ENCODE results near the gene PKNOX2.

Gene PKNOX2

GRCh38 chr11:125282596-125282914, 118.0 kb downstream of the PKNOX2 start:
- H3K9me3 ChIP-seq (ENCODE audit: control insufficient read depth, low read depth, low read length), result no peaks in the 10 kb centered on the region
- H3K27ac ChIP-seq (ENCODE audit: low read length), result no peak overlapping the region
- no peak overlapping the region for H3K9ac ChIP-seq (ENCODE audit: low read length)
- H3K4me3 ChIP-seq (ENCODE audit: low read length), result no peak overlapping the region
- no peaks in the 10 kb centered on the region for H3K27me3 ChIP-seq (ENCODE audit: control insufficient read depth, insufficient read depth, low read length)
- H3K4me1 ChIP-seq (ENCODE audit: control insufficient read depth, low read depth, low read length), result peaks cover 3% of the 10 kb centered on the region
- H3K36me3 ChIP-seq (ENCODE audit: control insufficient read depth, low read depth, low read length), result no peaks in the 10 kb centered on the region

DNA sequence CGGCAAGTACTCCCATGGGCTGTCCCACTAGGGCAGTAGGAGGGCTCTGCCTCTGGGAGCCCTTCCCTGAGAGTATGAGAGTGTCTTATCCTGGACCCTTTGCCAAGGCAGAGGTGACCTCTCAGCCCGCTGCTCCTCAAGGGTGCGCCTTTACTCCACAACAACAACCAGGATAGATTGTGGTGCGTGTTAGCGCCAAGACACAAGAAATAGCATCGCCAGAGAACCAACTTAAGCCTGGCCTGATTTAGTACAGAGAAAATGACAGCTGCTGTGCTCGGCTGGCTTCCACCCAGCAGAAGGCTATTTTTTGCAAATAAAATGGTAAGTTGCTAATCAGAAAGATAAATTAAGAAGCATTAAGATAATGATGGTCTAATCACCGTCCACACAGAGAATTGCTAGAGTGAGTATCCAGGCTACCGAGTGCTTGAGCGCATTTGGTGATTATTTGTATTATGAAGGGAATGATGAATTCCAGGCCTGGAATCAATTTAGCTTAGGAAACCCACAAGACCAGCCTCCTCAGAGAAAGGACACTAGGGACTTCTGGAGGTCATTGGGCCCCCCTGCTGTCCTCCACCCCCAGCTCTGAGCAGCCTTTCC, 119.8 kb downstream of the PKNOX2 start:
- Histone ChIP-seq H3K27ac (ENCODE audit: low read length) (no peak overlapping the region), H3K9me3 (ENCODE audit: control insufficient read depth, low read depth, low read length) (no peaks in the 10 kb centered on the region), H3K36me3 (ENCODE audit: control insufficient read depth, low read depth, low read length) (no peaks in the 10 kb centered on the region), H3K4me3 (ENCODE audit: low read length) (no peak overlapping the region), H3K27me3 (ENCODE audit: control insufficient read depth, insufficient read depth, low read length) (no peaks in the 10 kb centered on the region), H3K4me1 (ENCODE audit: control insufficient read depth, low read depth, low read length) (peaks cover 7% of the 10 kb centered on the region), H3K9ac (ENCODE audit: low read length) (no peak overlapping the region)

DNA sequence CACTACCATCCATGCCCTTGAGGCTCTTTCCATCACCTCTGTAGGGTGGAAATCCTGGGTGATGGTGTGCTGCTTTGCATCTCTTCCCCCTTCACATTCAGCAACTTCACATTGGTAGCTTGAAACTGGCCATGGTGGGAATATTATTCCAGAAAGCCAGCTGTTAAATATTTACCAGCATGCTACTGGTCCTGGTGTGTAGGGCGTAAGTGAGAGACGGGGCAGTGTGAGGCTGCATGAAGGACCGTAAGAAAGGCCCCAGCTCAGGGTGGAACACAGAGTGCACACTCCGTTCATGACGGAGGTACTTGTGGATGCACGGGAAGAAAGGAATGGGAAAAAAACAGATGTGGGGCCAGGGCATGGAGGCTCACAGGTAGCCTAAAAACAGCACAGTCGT, 121.3 kb downstream of the PKNOX2 start:
- Histone ChIP-seq H3K9me3 (ENCODE audit: control insufficient read depth, low read depth, low read length) (no peaks in the 10 kb centered on the region), H3K4me3 (ENCODE audit: low read length) (no peak overlapping the region), H3K36me3 (ENCODE audit: control insufficient read depth, low read depth, low read length) (no peaks in the 10 kb centered on the region), H3K27ac (ENCODE audit: low read length) (no peak overlapping the region), H3K4me1 (ENCODE audit: control insufficient read depth, low read depth, low read length) (peaks cover 7% of the 10 kb centered on the region), H3K27me3 (ENCODE audit: control insufficient read depth, insufficient read depth, low read length) (no peaks in the 10 kb centered on the region), H3K9ac (ENCODE audit: low read length) (no peak overlapping the region)

GRCh38 chr11:125286486-125286885, 121.9 kb downstream of the PKNOX2 start:
- Histone ChIP-seq H3K27me3 (ENCODE audit: control insufficient read depth, insufficient read depth, low read length) (no peaks in the 10 kb centered on the region), H3K27ac (ENCODE audit: low read length) (no peak overlapping the region), H3K4me3 (ENCODE audit: low read length) (no peak overlapping the region), H3K36me3 (ENCODE audit: control insufficient read depth, low read depth, low read length) (no peaks in the 10 kb centered on the region), H3K9me3 (ENCODE audit: control insufficient read depth, low read depth, low read length) (no peaks in the 10 kb centered on the region), H3K9ac (ENCODE audit: low read length) (no peak overlapping the region), H3K4me1 (ENCODE audit: control insufficient read depth, low read depth, low read length) (peaks cover 7% of the 10 kb centered on the region)

GRCh38 chr11:125287491-125288210, 123.1 kb downstream of the PKNOX2 start:
- H3K4me1 ChIP-seq (ENCODE audit: control insufficient read depth, low read depth, low read length), result peaks cover 7% of the 10 kb centered on the region
- no peaks in the 10 kb centered on the region for H3K27me3 ChIP-seq (ENCODE audit: control insufficient read depth, insufficient read depth, low read length)
- no peaks in the 10 kb centered on the region for H3K36me3 ChIP-seq (ENCODE audit: control insufficient read depth, low read depth, low read length)
- H3K27ac ChIP-seq (ENCODE audit: low read length), result no peak overlapping the region
- no peak overlapping the region for H3K4me3 ChIP-seq (ENCODE audit: low read length)
- no peaks in the 10 kb centered on the region for H3K9me3 ChIP-seq (ENCODE audit: control insufficient read depth, low read depth, low read length)
- H3K9ac ChIP-seq (ENCODE audit: low read length), result no peak overlapping the region

DNA sequence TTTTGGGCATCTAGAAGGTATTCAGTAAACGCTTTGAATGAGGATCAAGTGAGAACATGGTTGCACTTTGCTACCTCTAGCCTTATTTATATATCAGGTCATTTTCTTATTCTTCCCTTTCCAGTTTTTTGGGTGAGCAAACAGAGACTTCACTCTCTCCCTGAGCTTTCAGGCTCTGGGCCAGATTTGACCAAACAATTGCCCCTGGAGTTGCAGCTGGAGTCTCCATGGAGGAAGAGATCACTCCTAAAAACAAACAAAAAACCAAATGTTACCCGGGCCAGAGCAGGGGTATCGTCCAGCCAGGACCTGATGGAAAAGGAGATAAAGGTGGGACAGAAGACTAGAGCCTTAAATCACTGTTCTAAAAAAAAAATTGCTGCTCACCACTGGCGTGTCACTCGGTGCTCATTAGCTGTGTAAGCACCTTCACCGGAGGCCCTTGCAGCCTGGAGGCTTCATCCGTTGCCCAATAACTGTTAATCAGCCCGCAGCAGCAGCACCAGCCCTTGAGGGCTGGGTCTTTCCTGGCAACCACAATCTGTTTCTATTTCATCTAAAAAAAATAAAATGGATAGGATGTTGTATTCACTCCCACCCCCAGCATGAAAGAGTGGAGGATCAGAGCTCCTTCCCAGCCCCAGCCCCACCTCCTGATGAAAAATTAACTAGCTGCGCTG, 125.0 kb downstream of the PKNOX2 start:
- Histone ChIP-seq H3K4me1 (ENCODE audit: control insufficient read depth, low read depth, low read length) (peaks cover 7% of the 10 kb centered on the region), H3K9ac (ENCODE audit: low read length) (no peak overlapping the region), H3K27ac (ENCODE audit: low read length) (no peak overlapping the region), H3K27me3 (ENCODE audit: control insufficient read depth, insufficient read depth, low read length) (no peaks in the 10 kb centered on the region), H3K4me3 (ENCODE audit: low read length) (no peak overlapping the region), H3K9me3 (ENCODE audit: control insufficient read depth, low read depth, low read length) (no peaks in the 10 kb centered on the region), H3K36me3 (ENCODE audit: control insufficient read depth, low read depth, low read length) (no peaks in the 10 kb centered on the region)

GRCh38 chr11:125290263-125290662, 125.7 kb downstream of the PKNOX2 start:
- Histone ChIP-seq H3K27ac (ENCODE audit: low read length) (no peak overlapping the region), H3K9me3 (ENCODE audit: control insufficient read depth, low read depth, low read length) (no peaks in the 10 kb centered on the region), H3K36me3 (ENCODE audit: control insufficient read depth, low read depth, low read length) (no peaks in the 10 kb centered on the region), H3K4me3 (ENCODE audit: low read length) (no peak overlapping the region), H3K9ac (ENCODE audit: low read length) (no peak overlapping the region), H3K27me3 (ENCODE audit: control insufficient read depth, insufficient read depth, low read length) (no peaks in the 10 kb centered on the region), H3K4me1 (ENCODE audit: control insufficient read depth, low read depth, low read length) (peaks cover 7% of the 10 kb centered on the region)

- Histone ChIP-seq H3K27ac (ENCODE audit: low read length) (no peak overlapping the region), H3K9ac (ENCODE audit: low read length) (no peak overlapping the region), H3K4me3 (ENCODE audit: low read length) (no peak overlapping the region), H3K9me3 (ENCODE audit: control insufficient read depth, low read depth, low read length) (no peaks in the 10 kb centered on the region), H3K36me3 (ENCODE audit: control insufficient read depth, low read depth, low read length) (no peaks in the 10 kb centered on the region), H3K27me3 (ENCODE audit: control insufficient read depth, insufficient read depth, low read length) (no peaks in the 10 kb centered on the region), H3K4me1 (ENCODE audit: control insufficient read depth, low read depth, low read length) (peaks cover 7% of the 10 kb centered on the region)
These were observed 127.5 kb downstream of the PKNOX2 start for GRCh38 chr11:125292100-125292499.

DNA sequence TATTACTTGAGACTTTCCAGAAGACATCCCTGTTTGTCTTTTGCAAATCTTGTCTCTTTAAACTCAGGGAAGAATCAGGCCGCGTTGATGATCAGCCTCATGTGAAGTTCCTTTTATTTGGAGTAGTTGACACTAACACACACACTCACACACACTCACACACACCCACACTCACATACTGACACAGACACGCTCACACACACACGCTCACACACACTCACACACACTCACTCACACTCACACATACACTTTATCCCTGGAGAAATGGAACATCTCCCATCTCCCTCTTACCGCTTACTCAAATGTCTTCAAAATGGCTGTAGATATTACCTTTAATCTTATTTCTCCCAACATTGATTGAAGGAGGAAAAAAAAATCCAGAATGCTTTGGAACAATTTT, 129.0 kb downstream of the PKNOX2 start:
- Histone ChIP-seq H3K9ac (ENCODE audit: low read length) (no peak overlapping the region), H3K4me3 (ENCODE audit: low read length) (no peak overlapping the region), H3K4me1 (ENCODE audit: control insufficient read depth, low read depth, low read length) (no peaks in the 10 kb centered on the region), H3K27me3 (ENCODE audit: control insufficient read depth, insufficient read depth, low read length) (no peaks in the 10 kb centered on the region), H3K36me3 (ENCODE audit: control insufficient read depth, low read depth, low read length) (no peaks in the 10 kb centered on the region), H3K9me3 (ENCODE audit: control insufficient read depth, low read depth, low read length) (no peaks in the 10 kb centered on the region), H3K27ac (ENCODE audit: low read length) (no peak overlapping the region)

DNA sequence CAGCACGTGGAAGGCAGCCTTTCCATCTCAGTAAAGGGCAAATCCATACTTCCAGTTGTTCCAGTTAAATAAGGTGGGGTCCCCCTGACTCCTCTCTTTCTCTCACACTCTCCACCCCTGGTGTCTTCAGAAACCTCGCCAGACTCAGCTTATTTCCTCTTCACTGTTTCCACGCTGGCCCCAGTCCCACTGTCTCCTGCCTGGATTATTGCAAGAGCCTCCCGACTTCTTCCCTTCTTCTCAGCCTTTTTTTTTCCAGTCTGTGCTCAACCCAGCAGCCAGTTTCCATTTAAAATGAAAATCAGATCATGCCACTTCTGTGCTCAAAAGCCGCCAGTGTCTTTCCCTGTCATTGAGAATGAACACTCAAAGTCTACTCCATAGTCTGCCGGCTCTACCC, 131.4 kb downstream of the PKNOX2 start:
- Histone ChIP-seq H3K9ac (ENCODE audit: low read length) (no peak overlapping the region), H3K36me3 (ENCODE audit: control insufficient read depth, low read depth, low read length) (no peaks in the 10 kb centered on the region), H3K4me1 (ENCODE audit: control insufficient read depth, low read depth, low read length) (no peaks in the 10 kb centered on the region), H3K4me3 (ENCODE audit: low read length) (no peak overlapping the region), H3K9me3 (ENCODE audit: control insufficient read depth, low read depth, low read length) (no peaks in the 10 kb centered on the region), H3K27me3 (ENCODE audit: control insufficient read depth, insufficient read depth, low read length) (no peaks in the 10 kb centered on the region), H3K27ac (ENCODE audit: low read length) (no peak overlapping the region)

GRCh38 chr11:125297346-125297915, 132.9 kb downstream of the PKNOX2 start:
- H3K27ac ChIP-seq (ENCODE audit: low read length), result no peak overlapping the region
- H3K4me3 ChIP-seq (ENCODE audit: low read length), result no peak overlapping the region
- no peaks in the 10 kb centered on the region for H3K36me3 ChIP-seq (ENCODE audit: control insufficient read depth, low read depth, low read length)
- no peaks in the 10 kb centered on the region for H3K9me3 ChIP-seq (ENCODE audit: control insufficient read depth, low read depth, low read length)
- H3K27me3 ChIP-seq (ENCODE audit: control insufficient read depth, insufficient read depth, low read length), result no peaks in the 10 kb centered on the region
- H3K4me1 ChIP-seq (ENCODE audit: control insufficient read depth, low read depth, low read length), result no peaks in the 10 kb centered on the region
- no peak overlapping the region for H3K9ac ChIP-seq (ENCODE audit: low read length)

Measured in iPS-18a (cell line).